Raji (cell line): ENCODE data around the gene TAGAP.

Experiments
- POLR2A ChIP-seq: IDR thresholded peaks from 2 replicates; pipeline ENCODE4 v1.6.1; 2011; ENCODE audit warnings: low read depth, low read length, control low read depth; ENCODE audit not compliant: insufficient read depth

The TAGAP gene

GRCh38 chr6:159059885-159060506 lies 15.2 kb upstream of the TAGAP start:
- TF ChIP-seq POLR2A = no peak

GRCh38 chr6:159059141-159059540 lies 14.3 kb upstream of the TAGAP start:
- TF ChIP-seq POLR2A = no peak

GRCh38 chr6:159056899-159057298 lies 12.1 kb upstream of the TAGAP start:
- no peak for TF ChIP-seq POLR2A

GRCh38 chr6:159056432-159056831 lies 11.6 kb upstream of the TAGAP start:
- TF ChIP-seq POLR2A = no peak

- no peak for TF ChIP-seq POLR2A
Observed at GRCh38 chr6:159056003-159056402, 11.2 kb upstream of the TAGAP start.

GRCh38 chr6:159053781-159054398 lies 9.1 kb upstream of the TAGAP start:
- TF ChIP-seq POLR2A = no peak

- no peak for TF ChIP-seq POLR2A
Observed at GRCh38 chr6:159052720-159053119, 7.9 kb upstream of the TAGAP start.

- no peak for TF ChIP-seq POLR2A
Observed at GRCh38 chr6:159047891-159048685, 3.3 kb upstream of the TAGAP start.

- no peak for TF ChIP-seq POLR2A
Observed at GRCh38 chr6:159045801-159046200, 1.0 kb upstream of the TAGAP start.

GRCh38 chr6:159043947-159044346 lies 844 bp downstream of the TAGAP start:
- 0 out of 2 replicates have a peak, but pooled peaks have one; percentile 19 for TF ChIP-seq POLR2A

- TF ChIP-seq POLR2A = no peak
Observed at GRCh38 chr6:159043251-159043650, 1.5 kb downstream of the TAGAP start.

GRCh38 chr6:159042826-159043181 lies 2.0 kb downstream of the TAGAP start:
- no peak for TF ChIP-seq POLR2A

- TF ChIP-seq POLR2A = no peak
Observed at GRCh38 chr6:159042003-159042825, 2.6 kb downstream of the TAGAP start.

GRCh38 chr6:159041181-159041580 lies 3.6 kb downstream of the TAGAP start:
- no peak for TF ChIP-seq POLR2A

GRCh38 chr6:159039885-159040258 lies 4.9 kb downstream of the TAGAP start:
- no peak for TF ChIP-seq POLR2A
